Hepatocyte (in vitro differentiated cells): ENCODE data around the gene UBQLN1. TPM values are rescaled to one million over a fixed set of nuclear protein-coding genes. Genes with fewer than 3 reads are reported as not detected.
A peak's percentile ranks its signal among the peaks of the same experiment; 100 is the strongest.

Source experiments
- DNase-seq: peaks from one replicate; pipeline ENCODE4 v3.0.0-alpha.2; 2016; ENCODE audit warnings: low spot score
- H2AFZ ChIP-seq: fragments of 200-600 bp; sonication (generic); 2 replicates; pipeline ENCODE4 v1.6.0; 2016; ENCODE audit warnings: antibody characterized with exemption, mild to moderate bottlenecking
- H3K27ac ChIP-seq: fragments of 200-600 bp; sonication (generic); 2 replicates; pipeline ENCODE4 v1.5.1; 2016; ENCODE audit warnings: mild to moderate bottlenecking
- H3K27me3 ChIP-seq: fragments of 200-600 bp; sonication (generic); 2 replicates; pipeline ENCODE4 v1.6.1; 2016
- H3K36me3 ChIP-seq: fragments of 200-600 bp; sonication (generic); replicated peaks from 2 replicates; pipeline ENCODE4 v1.5.1; 2016; ENCODE audit warnings: low read depth; ENCODE audit not compliant: insufficient read depth
- H3K4me1 ChIP-seq: fragments of 200-600 bp; sonication (generic); 2 replicates; pipeline ENCODE4 v1.5.1; 2016; ENCODE audit warnings: mild to moderate bottlenecking, moderate library complexity; ENCODE audit not compliant: insufficient read depth
- H3K4me2 ChIP-seq: fragments of 200-600 bp; sonication (generic); 2 replicates; pipeline ENCODE4 v1.6.0; 2016
- H3K4me3 ChIP-seq: fragments of 200-600 bp; sonication (generic); 2 replicates; pipeline ENCODE4 v1.5.1; 2016; ENCODE audit warnings: mild to moderate bottlenecking
- H3K79me2 ChIP-seq: fragments of 200-600 bp; sonication (generic); 2 replicates; pipeline ENCODE4 v1.6.0; 2017; ENCODE audit warnings: mild to moderate bottlenecking
- H3K9me2 ChIP-seq: fragments of 200-600 bp; sonication (generic); replicated peaks from 2 replicates; pipeline ENCODE4 v1.6.0; 2017; ENCODE audit warnings: mild to moderate bottlenecking; ENCODE audit not compliant: insufficient read depth
- H3K9me3 ChIP-seq: fragments of 200-600 bp; sonication (generic); 2 replicates; pipeline ENCODE4 v1.5.1; 2016; ENCODE audit warnings: low read depth, mild to moderate bottlenecking
- H4K20me1 ChIP-seq: fragments of 200-600 bp; sonication (generic); 2 replicates; pipeline ENCODE4 v1.6.0; 2016; ENCODE audit warnings: mild to moderate bottlenecking; ENCODE audit not compliant: insufficient read depth, poor library complexity, severe bottlenecking
- EZH2 ChIP-seq: fragments of 200-600 bp; sonication (generic); IDR thresholded peaks from 2 replicates; pipeline ENCODE4 v1.6.1; 2016; ENCODE audit warnings: antibody characterized with exemption, mild to moderate bottlenecking, borderline replicate concordance
- EZH2phosphoT487 ChIP-seq: fragments of 200-600 bp; sonication (generic); IDR thresholded peaks from one replicate; pipeline ENCODE4 v1.6.1; 2018; ENCODE audit warnings: antibody characterized with exemption, mild to moderate bottlenecking, low read depth, moderate library complexity; ENCODE audit not compliant: unreplicated experiment, severe bottlenecking
- WGBS: methylation state at CpG from one replicate; pipeline ENCODE4 v1.1.6; 2016; ENCODE audit warnings: low lambda C conversion rate; ENCODE audit errors: missing lambda C conversion rate; 5-methylcytosine and 5-hydroxymethylcytosine counted together
- polyA plus RNA-seq: library from polyadenylated mRNA; unstranded; fragments of >200 nt; fragmentation: Nextera tagmentation; extraction: Ambion mirVana; gene quantifications from 2 replicates; pipeline ENCODE4 v1.2.1, GENCODE V29; 2016
- total RNA-seq: library from RNA; depleted of rRNA; stranded (reverse); fragments of >200 nt; gene quantifications from 2 replicates; pipeline ENCODE4 v1.2.3, GENCODE V29; 2014
- TF ChIP-seq, protein P1 (sequence below): fragments of 200-600 bp; sonication (generic); IDR thresholded peaks from 2 replicates; pipeline ENCODE4 v1.5.1; 2016; ENCODE audit warnings: antibody characterized with exemption, mild to moderate bottlenecking; ENCODE audit not compliant: poor library complexity

UBQLN1 gene
- total RNA-seq (94.2 and 97.1 TPM in 2 replicates), polyA plus RNA-seq (42.6 and 47.6 TPM in 2 replicates)

GRCh38 chr9:83707768-83708514 lies at the start of gene UBQLN1:
Gene UBQLN1, minus strand, starts transcription at chr9:83707958. Its CDS starts 279 bp downstream, at chr9:83707679.
- TF ChIP-seq EZH2, result no peak
- TF ChIP-seq, protein P1, sequence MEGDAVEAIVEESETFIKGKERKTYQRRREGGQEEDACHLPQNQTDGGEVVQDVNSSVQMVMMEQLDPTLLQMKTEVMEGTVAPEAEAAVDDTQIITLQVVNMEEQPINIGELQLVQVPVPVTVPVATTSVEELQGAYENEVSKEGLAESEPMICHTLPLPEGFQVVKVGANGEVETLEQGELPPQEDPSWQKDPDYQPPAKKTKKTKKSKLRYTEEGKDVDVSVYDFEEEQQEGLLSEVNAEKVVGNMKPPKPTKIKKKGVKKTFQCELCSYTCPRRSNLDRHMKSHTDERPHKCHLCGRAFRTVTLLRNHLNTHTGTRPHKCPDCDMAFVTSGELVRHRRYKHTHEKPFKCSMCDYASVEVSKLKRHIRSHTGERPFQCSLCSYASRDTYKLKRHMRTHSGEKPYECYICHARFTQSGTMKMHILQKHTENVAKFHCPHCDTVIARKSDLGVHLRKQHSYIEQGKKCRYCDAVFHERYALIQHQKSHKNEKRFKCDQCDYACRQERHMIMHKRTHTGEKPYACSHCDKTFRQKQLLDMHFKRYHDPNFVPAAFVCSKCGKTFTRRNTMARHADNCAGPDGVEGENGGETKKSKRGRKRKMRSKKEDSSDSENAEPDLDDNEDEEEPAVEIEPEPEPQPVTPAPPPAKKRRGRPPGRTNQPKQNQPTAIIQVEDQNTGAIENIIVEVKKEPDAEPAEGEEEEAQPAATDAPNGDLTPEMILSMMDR, result no peak
- no peak for TF ChIP-seq EZH2phosphoT487
- under 1% methylated on average over 67 of the region's 67 CpGs for whole genome bisulfite sequencing
- Histone ChIP-seq H3K9me2 (no peaks in the 10 kb centered on the region), H3K4me1 (peaks cover 5% of the 10 kb centered on the region), H4K20me1 (peaks cover 38% of the 10 kb centered on the region), H3K27ac (peak within 1 kb of the TSS; percentile 100), H3K79me2 (peaks cover 48% of the 10 kb centered on the region), H3K4me3 (peak within 1 kb of the TSS; percentile 75), H2AFZ (peak within 1 kb of the TSS; percentile 92), H3K36me3 (no peaks in the 10 kb centered on the region), H3K27me3 (no peaks in the 10 kb centered on the region), H3K9me3 (no peaks in the 10 kb centered on the region), H3K4me2 (peak within 1 kb of the TSS; percentile 83)
- peak; percentile 97 for DNase-seq

GRCh38 chr9:83754383-83754977 lies 46.7 kb upstream of the UBQLN1 start:
- Histone ChIP-seq H3K4me1 (no peaks in the 10 kb centered on the region), H3K9me2 (no peaks in the 10 kb centered on the region), H3K4me3 (no peak overlapping the region), H3K27me3 (no peaks in the 10 kb centered on the region), H3K4me2 (no peak overlapping the region), H3K36me3 (no peaks in the 10 kb centered on the region), H3K27ac (no peak overlapping the region), H4K20me1 (no peaks in the 10 kb centered on the region), H3K9me3 (no peaks in the 10 kb centered on the region), H2AFZ (no peak overlapping the region), H3K79me2 (no peaks in the 10 kb centered on the region)
- TF ChIP-seq EZH2, result no peak
- TF ChIP-seq, protein P1, result no peak
- no peak for TF ChIP-seq EZH2phosphoT487
- DNase-seq, result no peak

DNA sequence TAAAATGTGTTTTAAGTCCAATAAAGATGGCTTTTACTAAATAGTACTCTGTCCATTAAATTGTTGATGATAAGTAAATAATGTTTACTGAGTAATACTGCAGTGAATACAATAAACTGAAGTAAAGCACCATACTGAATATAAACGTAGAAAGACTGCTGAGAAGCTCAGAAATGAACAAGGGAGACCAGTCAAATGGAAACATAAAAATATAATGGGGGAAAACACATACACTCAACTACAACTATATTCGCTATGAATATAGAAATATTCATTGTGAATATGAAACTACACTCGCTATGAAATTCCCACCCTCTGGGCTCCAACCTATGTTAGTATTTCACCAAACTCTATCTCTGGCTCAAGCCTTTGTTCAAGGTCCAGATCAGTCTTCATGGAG lies 41.9 kb upstream of the UBQLN1 start:
- no peak overlapping the region for H3K4me2 ChIP-seq
- H2AFZ ChIP-seq, result no peak overlapping the region
- H3K27me3 ChIP-seq, result no peaks in the 10 kb centered on the region
- no peaks in the 10 kb centered on the region for H3K9me3 ChIP-seq
- H3K36me3 ChIP-seq, result no peaks in the 10 kb centered on the region
- H3K9me2 ChIP-seq, result no peaks in the 10 kb centered on the region
- TF ChIP-seq, protein P1, result no peak
- TF ChIP-seq EZH2phosphoT487, result no peak
- TF ChIP-seq EZH2, result no peak
- whole genome bisulfite sequencing, result 91% methylated on average over 3 of the region's 3 CpGs
- H3K4me1 ChIP-seq, result no peaks in the 10 kb centered on the region
- H4K20me1 ChIP-seq, result no peaks in the 10 kb centered on the region
- H3K27ac ChIP-seq, result no peak overlapping the region
- no peak for DNase-seq
- no peaks in the 10 kb centered on the region for H3K79me2 ChIP-seq
- H3K4me3 ChIP-seq, result no peak overlapping the region
